Measurements from ENCODE around the gene DSC2.

Gene DSC2

DNA sequence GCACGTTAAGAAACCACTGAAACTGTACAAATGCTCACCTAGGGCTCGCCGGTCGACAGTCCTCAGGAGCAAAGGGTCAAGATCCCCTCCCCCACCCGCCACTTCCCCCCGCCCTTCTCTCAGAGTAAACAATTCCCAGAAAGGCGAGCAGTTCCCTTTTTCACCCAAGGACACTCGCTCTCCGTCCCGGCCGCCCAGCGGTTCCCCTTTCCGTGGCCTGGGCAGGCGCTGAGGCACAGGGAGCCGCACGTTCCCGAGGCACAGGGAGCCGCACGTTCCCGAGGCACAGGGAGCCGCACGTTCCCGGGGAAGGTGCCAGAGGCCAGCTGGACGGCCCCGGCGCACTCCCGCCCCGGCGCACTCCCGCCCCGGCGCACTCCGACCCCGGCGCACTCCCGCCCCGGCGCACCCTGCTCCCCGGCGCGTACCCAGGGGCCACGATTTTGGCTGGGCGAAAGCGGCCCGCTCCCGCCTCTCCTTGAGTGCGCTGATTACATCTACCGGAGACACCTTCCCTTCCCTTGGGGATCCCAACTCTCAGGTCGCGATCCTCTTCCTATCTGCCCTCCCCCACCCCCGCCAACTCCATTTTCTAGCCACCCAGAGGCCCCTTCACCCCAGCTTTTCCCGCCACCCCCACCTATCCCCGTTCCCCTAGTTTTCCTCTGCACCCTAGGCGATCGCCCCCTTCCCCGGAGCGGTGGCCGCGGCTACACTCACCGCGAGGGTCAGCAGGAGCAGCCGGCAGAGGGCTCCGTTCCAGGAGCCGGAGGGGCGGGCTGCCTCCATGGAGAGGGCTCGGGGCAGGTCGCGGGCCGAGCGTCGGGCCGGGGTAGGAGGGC lies 817 bp downstream of the DSC2 start:
- Histone ChIP-seq H2AFZ (ENCODE audit: low read depth, low read length) (no peak overlapping the region), H3K27ac (ENCODE audit: low read length) (no peak overlapping the region), H3K4me1 (ENCODE audit: insufficient read depth, low read length) (no peaks in the 10 kb centered on the region)

DNA sequence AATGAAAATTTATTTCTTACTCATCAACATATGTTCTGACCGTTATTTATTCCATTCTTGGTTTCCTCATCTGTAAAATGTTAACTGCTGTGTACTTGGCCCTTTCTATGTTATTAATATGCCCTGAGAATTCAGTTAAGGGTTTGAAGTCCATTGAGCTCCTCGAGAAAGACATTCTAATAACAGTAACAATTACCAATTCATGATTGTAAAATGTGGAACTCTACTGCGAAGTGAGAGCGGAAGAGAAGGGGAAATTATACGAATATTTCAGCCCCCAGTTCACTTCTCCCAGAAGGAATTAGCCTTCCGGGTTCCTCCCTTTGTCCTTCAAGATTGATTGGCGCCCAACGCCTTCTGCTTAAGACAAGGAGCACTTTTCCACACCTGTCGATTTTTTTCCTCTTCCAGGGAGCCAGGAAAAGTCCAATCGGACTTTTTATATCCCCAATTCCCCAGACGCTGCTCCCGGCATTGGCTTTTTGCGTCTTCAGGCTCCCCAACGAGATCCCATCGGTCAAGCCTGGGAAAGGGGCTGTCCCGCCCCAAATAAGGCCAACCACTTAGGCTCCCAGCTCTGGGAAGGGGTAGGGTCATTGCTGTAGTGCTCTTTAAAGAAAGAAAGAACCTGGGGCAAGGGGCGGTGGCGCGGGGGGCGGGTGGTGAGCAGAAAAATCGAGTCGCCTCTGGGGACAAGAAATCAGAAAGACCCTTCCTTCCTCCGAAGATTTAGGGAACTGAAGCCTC lies 1.6 kb downstream of the DSC2 start:
- H3K36me3 ChIP-seq (ENCODE audit: insufficient read depth, low read length) = no peaks in the 10 kb centered on the region
- H4K20me1 ChIP-seq (ENCODE audit: insufficient read depth, low read length) = no peaks in the 10 kb centered on the region
- no peaks in the 10 kb centered on the region for H3K9me3 ChIP-seq (ENCODE audit: insufficient read depth, low read length, severe bottlenecking)
- ATAC-seq (ENCODE audit: insufficient read depth, low read depth) = no peak
- H3K4me2 ChIP-seq (ENCODE audit: insufficient read depth, low read length) = no peak overlapping the region
- no peak overlapping the region for H3K9ac ChIP-seq (ENCODE audit: low read depth, low read length)
- H3K27me3 ChIP-seq (ENCODE audit: insufficient read depth, low read length, poor library complexity) = no peaks in the 10 kb centered on the region
- no peak for DNase-seq
- no peak overlapping the region for H3K27ac ChIP-seq (ENCODE audit: low read length)
- H3K79me2 ChIP-seq (ENCODE audit: insufficient read depth, low read length) = no peaks in the 10 kb centered on the region
- TF ChIP-seq EZH2 (IDR thresholded peaks at IDR 0.05; ENCODE audit: borderline replicate concordance, low read depth, low read length, severe bottlenecking) = no peak
- TF ChIP-seq CTCF (IDR thresholded peaks at IDR 0.05; ENCODE audit: borderline replicate concordance, extremely low read depth, low read length, poor library complexity, severe bottlenecking) = no peak
- no peak overlapping the region for H2AFZ ChIP-seq (ENCODE audit: low read depth, low read length)
- no peak overlapping the region for H3K4me3 ChIP-seq (ENCODE audit: low read depth in 1 of 2, low read length in 2 of 2)
- H3K4me1 ChIP-seq (ENCODE audit: insufficient read depth, low read length) = no peaks in the 10 kb centered on the region

More for the DNA sequence above, 817 bp downstream of the DSC2 start:
- no peaks in the 10 kb centered on the region for H4K20me1 ChIP-seq (ENCODE audit: insufficient read depth, low read length)
- no peak for ATAC-seq (ENCODE audit: insufficient read depth, low read depth)
- no peaks in the 10 kb centered on the region for H3K79me2 ChIP-seq (ENCODE audit: insufficient read depth, low read length)
- no peaks in the 10 kb centered on the region for H3K27me3 ChIP-seq (ENCODE audit: insufficient read depth, low read length, poor library complexity)
- TF ChIP-seq CTCF (IDR thresholded peaks at IDR 0.05; ENCODE audit: borderline replicate concordance, extremely low read depth, low read length, poor library complexity, severe bottlenecking) (no peak), EZH2 (IDR thresholded peaks at IDR 0.05; ENCODE audit: borderline replicate concordance, low read depth, low read length, severe bottlenecking) (no peak)
- no peaks in the 10 kb centered on the region for H3K9me3 ChIP-seq (ENCODE audit: insufficient read depth, low read length, severe bottlenecking)
- no peak overlapping the region for H3K4me2 ChIP-seq (ENCODE audit: insufficient read depth, low read length)
- no peaks in the 10 kb centered on the region for H3K36me3 ChIP-seq (ENCODE audit: insufficient read depth, low read length)
- DNase-seq = no peak
- no peak overlapping the region for H3K9ac ChIP-seq (ENCODE audit: low read depth, low read length)
- no peak overlapping the region for H3K4me3 ChIP-seq (ENCODE audit: low read depth in 1 of 2, low read length in 2 of 2)

GRCh38 chr18:31099450-31100230 lies 2.6 kb downstream of the DSC2 start:
- Histone ChIP-seq H3K4me2 (ENCODE audit: insufficient read depth, low read length) (no peak overlapping the region), H3K4me1 (ENCODE audit: insufficient read depth, low read length) (no peaks in the 10 kb centered on the region), H3K27ac (ENCODE audit: low read length) (no peak overlapping the region), H3K9ac (ENCODE audit: low read depth, low read length) (no peak overlapping the region), H3K4me3 (ENCODE audit: low read depth in 1 of 2, low read length in 2 of 2) (no peak overlapping the region), H3K79me2 (ENCODE audit: insufficient read depth, low read length) (no peaks in the 10 kb centered on the region), H4K20me1 (ENCODE audit: insufficient read depth, low read length) (no peaks in the 10 kb centered on the region), H3K9me3 (ENCODE audit: insufficient read depth, low read length, severe bottlenecking) (no peaks in the 10 kb centered on the region), H3K36me3 (ENCODE audit: insufficient read depth, low read length) (no peaks in the 10 kb centered on the region), H3K27me3 (ENCODE audit: insufficient read depth, low read length, poor library complexity) (no peaks in the 10 kb centered on the region), H2AFZ (ENCODE audit: low read depth, low read length) (no peak overlapping the region)
- TF ChIP-seq CTCF (IDR thresholded peaks at IDR 0.05; ENCODE audit: borderline replicate concordance, extremely low read depth, low read length, poor library complexity, severe bottlenecking) (no peak), EZH2 (IDR thresholded peaks at IDR 0.05; ENCODE audit: borderline replicate concordance, low read depth, low read length, severe bottlenecking) (no peak)
- no peak for ATAC-seq (ENCODE audit: insufficient read depth, low read depth)
- no peak for DNase-seq
